ENCODE measurements around the gene LSR.
"Not testable (repeated sequence)": the region's sequence is repeated elsewhere in the genome, so short reads cannot be mapped to it uniquely, and the experiment has no call there.

LSR gene

DNA sequence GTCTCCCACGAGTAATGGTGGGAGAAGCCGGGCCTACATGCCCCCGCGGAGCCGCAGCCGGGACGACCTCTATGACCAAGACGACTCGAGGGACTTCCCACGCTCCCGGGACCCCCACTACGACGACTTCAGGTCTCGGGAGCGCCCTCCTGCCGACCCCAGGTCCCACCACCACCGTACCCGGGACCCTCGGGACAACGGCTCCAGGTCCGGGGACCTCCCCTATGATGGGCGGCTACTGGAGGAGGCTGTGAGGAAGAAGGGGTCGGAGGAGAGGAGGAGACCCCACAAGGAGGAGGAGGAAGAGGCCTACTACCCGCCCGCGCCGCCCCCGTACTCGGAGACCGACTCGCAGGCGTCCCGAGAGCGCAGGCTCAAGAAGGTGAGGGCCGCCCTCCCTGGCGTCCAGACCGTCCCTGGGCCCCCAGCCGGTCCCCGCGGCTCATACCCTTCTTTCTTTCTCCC is 18.6 kb downstream of the LSR start:
- DNase-seq (ENCODE audit: low read depth) = peak; percentile 16

DNA sequence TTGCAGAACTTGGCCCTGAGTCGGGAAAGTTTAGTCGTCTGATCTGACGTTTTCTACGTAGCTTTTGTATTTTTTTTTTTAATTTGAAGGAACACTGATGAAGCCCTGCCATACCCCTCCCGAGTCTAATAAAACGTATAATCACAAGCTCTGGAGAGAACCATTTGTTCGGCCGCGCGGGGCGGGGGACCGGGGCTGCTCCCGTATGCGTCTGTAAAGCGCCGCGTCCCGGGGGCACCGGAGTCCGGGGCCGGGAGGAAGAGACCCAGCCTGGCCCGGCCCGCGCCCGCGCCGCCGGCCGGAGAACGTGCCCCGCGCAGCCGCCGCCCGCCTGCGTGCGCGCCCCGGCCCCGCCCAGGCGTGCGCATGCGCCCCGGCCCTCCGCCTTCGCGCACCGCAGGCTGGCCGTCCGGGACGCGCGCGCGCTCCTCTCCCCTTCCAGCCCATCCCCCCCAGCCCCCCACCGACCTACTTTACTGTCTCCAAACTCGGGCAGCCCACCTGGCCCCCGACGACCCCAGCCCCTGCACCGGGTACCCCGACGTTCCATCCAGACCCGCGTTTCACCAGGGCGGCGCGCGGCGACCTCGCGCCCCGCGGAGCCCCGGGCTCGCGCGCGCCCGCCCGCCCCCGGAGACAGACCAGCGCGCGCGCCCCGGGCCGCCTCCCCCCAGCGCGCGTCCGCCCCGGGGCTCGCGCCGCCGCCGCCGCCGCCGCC is 19.2 kb downstream of the LSR start:
- peak; percentile 70 for DNase-seq (ENCODE audit: low read depth)

DNA sequence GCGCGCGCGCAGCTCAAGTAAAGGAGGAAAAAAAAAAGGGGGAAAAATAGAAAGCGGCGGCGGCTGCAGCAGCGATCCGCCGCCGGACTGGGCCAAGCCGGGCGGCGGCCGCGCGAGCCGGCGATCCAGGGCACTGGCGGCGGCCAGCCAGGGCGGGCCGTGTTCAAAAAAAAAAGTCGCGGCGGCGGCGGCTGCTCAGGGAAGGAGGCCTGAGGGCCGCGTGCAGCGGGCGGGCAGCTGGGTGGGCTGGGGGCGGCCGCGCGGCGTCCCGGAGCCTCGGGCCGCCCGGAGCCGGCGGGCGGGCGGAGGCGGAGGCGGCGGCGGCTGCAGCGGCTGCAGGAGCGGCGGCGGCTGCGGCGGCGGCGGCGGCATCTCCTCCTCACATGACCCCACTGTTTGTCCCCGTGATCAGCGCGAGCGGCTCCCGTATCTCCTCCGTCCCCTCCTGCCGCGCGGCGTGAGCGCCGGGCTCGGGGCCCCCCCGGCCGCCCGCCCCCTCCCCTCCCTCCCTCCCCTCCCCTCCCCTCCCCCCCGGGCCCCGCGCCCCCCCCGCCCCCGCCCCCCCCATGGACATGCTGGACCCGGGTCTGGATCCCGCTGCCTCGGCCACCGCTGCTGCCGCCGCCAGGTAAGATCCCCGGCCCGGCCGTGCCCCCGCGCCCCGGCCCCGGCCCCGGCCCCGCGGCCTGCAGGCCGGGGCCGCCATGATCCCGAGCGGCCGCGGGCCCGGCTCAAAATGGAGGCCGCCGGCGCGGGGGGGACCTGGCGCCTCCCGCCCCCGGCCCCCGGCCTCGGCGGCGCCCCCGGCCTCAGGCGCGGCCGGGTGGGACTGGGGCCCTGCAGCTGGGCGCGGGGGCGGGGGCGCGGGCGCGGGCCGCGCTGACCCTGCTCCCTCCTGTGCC is 20.0 kb downstream of the LSR start, which contains the start of gene USF2:
TSS of gene USF2 (plus strand) at position 427 of the 902 bp plus-strand sequence. CDS start at position 567, 140 bp downstream.
- peak; percentile 74 for DNase-seq (ENCODE audit: low read depth)

GRCh38 chr19:35269438-35270117 is 20.8 kb downstream of the LSR start:
- DNase-seq (ENCODE audit: low read depth) = peak; percentile 70

GRCh38 chr19:35270381-35270811 is 21.6 kb downstream of the LSR start:
- no peak for DNase-seq (ENCODE audit: low read depth)

- DNase-seq (ENCODE audit: low read depth) = no peak
Observed at GRCh38 chr19:35271546-35271945, 22.7 kb downstream of the LSR start.

- no peak for DNase-seq (ENCODE audit: low read depth)
Observed at GRCh38 chr19:35272122-35272719, 23.4 kb downstream of the LSR start.

GRCh38 chr19:35272954-35273649 is 24.3 kb downstream of the LSR start:
- DNase-seq (ENCODE audit: low read depth) = peak; percentile 36

DNA sequence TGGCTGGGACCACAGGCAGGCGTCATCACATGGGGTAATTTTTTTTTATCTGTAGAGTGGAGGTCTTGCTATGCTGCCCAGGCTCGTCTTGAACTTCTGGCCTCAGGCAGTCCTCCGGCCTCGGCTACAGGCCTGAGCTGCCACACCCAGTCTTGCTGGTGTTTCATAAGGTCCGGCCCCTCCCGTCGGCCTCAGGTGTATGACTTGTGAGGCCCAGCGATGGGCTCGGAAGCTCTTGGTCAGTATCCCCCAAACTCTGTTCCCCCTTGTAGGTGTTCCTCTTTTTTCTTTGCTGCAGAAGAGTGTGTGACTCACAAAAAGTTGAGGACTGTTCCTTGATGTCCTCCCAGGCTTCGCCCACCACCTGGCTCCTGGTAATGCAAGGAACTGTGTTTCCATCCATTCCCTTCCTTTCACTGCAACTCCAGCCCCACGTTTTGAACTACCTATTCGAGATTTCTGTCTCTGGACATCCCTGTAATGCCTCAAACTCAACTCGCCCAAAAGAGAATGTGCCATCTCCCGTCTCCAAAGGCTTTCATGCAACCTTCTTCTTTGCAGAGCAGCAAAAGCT is 25.0 kb downstream of the LSR start:
- DNase-seq (ENCODE audit: low read depth) = no peak

GRCh38 chr19:35274323-35274722 is 25.5 kb downstream of the LSR start:
- no peak for DNase-seq (ENCODE audit: low read depth)

DNA sequence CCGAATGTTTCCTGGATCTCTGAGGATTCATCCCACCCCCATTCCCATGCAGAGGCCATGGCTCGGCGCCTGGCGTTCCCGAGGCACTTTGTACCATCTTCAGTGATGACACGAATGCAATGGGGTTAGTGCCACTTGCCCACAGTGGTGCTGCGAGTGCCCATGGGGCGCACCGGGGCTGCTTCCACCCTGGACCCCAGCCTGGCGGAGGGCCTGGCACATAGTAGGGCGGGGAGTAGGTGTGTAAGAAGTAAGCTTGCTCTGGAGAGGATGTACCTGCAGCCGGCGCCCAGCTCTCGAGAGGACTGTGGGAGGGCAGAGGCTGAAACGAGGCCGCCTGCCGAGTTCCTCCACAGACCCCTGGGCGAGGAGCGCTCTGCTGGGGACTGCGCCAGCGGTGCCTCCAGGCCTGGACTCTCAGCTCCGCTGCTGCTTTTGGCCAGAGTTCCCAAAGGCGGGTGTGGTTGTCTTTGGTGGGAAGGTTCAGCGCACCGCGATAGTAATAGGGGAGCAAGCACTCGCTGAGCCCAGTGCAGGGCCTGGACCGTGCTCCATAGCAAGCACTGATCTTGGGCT is 28.0 kb downstream of the LSR start:
- no peak for DNase-seq (ENCODE audit: low read depth)

- DNase-seq (ENCODE audit: low read depth) = no peak
Observed at GRCh38 chr19:35278578-35279284, 29.9 kb downstream of the LSR start.

- DNase-seq (ENCODE audit: low read depth) = no peak
Observed at GRCh38 chr19:35279374-35279773, 30.6 kb downstream of the LSR start.

DNA sequence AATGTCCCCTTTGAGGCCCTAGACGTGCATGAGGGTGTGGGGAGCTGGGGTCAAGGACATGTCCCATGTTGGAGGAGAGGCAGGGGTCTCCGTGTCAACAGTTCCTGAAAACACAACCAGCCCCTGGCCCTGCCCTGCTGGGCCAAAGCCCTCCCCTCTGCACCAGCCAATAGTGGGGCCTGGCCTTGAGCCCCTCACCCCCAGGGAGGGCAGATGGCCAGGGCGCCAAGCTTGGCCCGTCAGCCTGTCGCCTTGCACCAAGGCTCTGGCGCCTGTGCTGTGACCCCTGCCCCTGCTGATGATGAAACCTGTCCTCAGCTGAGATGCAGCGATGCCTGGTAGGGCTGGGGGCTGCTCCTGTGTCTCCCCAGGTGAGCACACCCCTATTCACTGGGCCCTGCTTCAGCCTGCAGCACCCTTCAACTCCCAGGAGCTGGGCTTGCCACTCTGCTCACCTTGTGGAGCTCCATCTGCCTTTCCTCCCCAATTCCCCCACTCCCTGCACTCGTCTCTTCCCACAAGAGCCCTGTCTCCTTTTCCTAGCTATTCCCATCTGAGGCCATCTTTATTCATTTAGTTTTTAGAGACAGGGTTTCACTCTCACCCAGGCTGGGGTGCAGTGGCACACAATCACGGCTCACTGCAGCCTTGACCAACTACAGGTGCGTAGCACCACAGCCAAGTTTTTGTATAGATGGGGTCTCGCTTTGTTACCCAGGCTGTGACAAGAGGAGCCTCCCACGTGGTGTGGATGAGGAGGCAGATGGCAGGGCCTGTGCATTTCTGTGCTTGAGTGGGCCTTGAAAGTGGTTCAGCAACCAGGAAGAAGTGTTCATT is 31.4 kb downstream of the LSR start:
- DNase-seq (ENCODE audit: low read depth) = no peak

- DNase-seq (ENCODE audit: low read depth) = no peak
Observed at GRCh38 chr19:35281303-35281702, 32.5 kb downstream of the LSR start.

DNA sequence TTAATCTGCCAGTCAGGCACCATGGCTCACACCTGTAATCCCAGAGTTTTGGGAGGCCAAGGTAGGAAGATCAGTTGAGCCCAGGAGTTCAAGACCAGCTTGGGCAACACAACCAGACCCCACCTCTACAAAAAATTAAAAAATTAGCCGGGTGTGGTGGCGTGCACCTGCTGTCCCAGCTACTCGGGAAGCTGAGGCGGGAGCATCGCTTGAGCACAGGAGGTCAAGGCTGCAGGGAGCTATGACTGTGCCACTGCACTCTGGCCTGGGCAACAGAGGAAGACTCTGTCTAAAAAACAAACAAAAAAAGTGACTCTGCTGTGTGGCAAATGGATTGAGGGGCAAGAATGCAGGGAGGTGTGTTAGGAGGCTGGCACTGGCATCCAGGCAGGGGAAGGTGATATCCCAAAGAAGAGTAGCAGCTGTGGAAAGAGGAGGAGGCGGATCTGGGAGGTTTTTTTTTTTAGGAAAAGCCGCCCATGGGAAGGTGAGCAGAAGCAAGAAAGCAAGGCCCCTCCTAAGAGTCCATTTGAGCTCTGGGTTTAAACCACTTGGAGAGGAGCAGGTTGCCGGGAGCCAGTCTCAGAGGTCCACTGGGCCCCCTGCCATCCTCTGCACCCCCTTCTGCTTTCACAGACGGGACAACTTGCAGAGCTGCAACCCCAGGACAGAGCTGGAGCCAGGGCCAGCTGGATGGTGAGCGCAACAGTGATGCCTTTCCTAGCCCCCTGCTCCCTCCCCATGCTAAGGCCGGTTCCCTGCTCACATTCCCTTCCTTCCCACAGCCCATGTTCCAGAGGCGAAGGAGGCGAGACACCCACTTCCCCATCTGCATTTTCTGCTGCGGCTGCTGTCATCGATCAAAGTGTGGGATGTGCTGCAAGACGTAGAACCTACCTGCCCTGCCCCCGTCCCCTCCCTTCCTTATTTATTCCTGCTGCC is 35.6 kb downstream of the LSR start:
- DNase-seq (ENCODE audit: low read depth) = no peak

DNA sequence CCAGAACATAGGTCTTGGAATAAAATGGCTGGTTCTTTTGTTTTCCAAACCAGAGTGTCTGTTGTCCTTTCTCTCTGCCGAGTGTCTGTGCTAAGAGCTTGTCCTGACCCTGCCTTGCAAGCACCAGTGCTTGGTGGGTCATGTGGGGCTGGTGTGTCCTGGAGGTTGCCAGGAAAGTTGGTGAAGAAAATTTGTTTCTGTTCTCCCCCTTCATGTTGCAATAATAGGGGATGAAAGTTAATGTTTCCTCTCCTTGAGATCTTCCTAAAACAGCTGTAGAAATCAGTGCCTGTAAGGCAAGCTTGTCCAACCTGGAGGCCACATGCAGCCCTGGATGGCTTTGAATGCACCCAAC is 36.3 kb downstream of the LSR start:
- no peak for DNase-seq (ENCODE audit: low read depth)

GRCh38 chr19:35285465-35285864 is 36.7 kb downstream of the LSR start:
- not testable (repeated sequence) for DNase-seq (ENCODE audit: low read depth)

Measured in fibroblast of gingiva (primary cell).